Endothelial cell of umbilical vein (primary cell): ENCODE measurements around the gene NBEA. TPM values are rescaled to one million over a fixed set of nuclear protein-coding genes. Genes with fewer than 3 reads are reported as not detected.

ENCODE experiments used
- BruUV-seq: library from RNA; stranded (reverse); fragments of 400-500 nt; replicated peaks from 2 replicates; lab custom pipeline; 2021; lab: Mats Ljungman, UMichigan
- CTCF ChIA-PET: fragments of 300-600, 350-600 bp; sonication (Branson Sonifier 250); formaldehyde crosslinking; loops from one replicate; lab custom pipeline; 2021; ENCODE audit warnings: antibody characterized with exemption, inconsistent platforms; lab: Charles Lee
- POLR2A ChIA-PET: fragments of 300-600, 350-600 bp; sonication (Branson Sonifier 250); formaldehyde crosslinking; loops from one replicate; lab custom pipeline; 2021; ENCODE audit warnings: antibody characterized with exemption, inconsistent platforms; lab: Charles Lee
- DNase-seq: peaks from one replicate; pipeline ENCODE4 v3.0.0-alpha.2; 2011; ENCODE audit warnings: low read depth, low spot score
- FAIRE-seq: peaks from 2 replicates; lab custom pipeline; 2011; peaks lifted over from hg19 to GRCh38; lab: Jason Lieb, UNC
- H2AFZ ChIP-seq: 2 replicates; pipeline ENCODE4 v1.6.0; 2012; ENCODE audit warnings: low read depth, low read length, control low read depth, inconsistent platforms
- H3K27ac ChIP-seq: 2 replicates; pipeline ENCODE4 v1.5.1; 2011; ENCODE audit warnings: low read depth, mild to moderate bottlenecking, control low read depth, low read length, moderate library complexity; ENCODE audit not compliant: insufficient read depth
- H3K27me3 ChIP-seq, 2 experiments: 2 replicates each; pipeline versions ENCODE4 v1.6.0 to v1.6.1; 2011; ENCODE audit warnings: low read length in 2 of 2, mixed read lengths in 1 of 2; ENCODE audit not compliant: control insufficient read depth in 2 of 2, insufficient read depth in 2 of 2
- H3K36me3 ChIP-seq, 2 experiments: 2 replicates in 1 of 2; 3 replicates in 1 of 2; pipeline ENCODE4 v1.5.1; 2011; ENCODE audit warnings: low read length in 2 of 2, mild to moderate bottlenecking in 1 of 2, moderate library complexity in 1 of 2; ENCODE audit not compliant: control insufficient read depth in 2 of 2, insufficient read depth in 2 of 2; ENCODE audit errors: extremely low read depth in 1 of 2
- H3K4me1 ChIP-seq: 3 replicates; pipeline ENCODE4 v1.5.1; 2011; ENCODE audit warnings: mild to moderate bottlenecking, low read length; ENCODE audit not compliant: control insufficient read depth, insufficient read depth; ENCODE audit errors: extremely low read depth
- H3K4me2 ChIP-seq: 2 replicates; pipeline ENCODE4 v1.6.1; 2011; ENCODE audit warnings: low read length, control low read depth, mixed read lengths; ENCODE audit not compliant: insufficient read depth
- H3K4me3 ChIP-seq, 3 experiments: fragments of 200-600 bp in 1 of 3; sonication (generic), shearing (Covaris generic) in 1 of 3; replicated peaks in 1 of 3; 2 replicates each; pipeline ENCODE4 v1.5.1; 2011 to 2016; ENCODE audit warnings: control low read depth in 3 of 3, low read length in 3 of 3, mild to moderate bottlenecking in 2 of 3, inconsistent platforms in 1 of 3, low read depth in 1 of 3, moderate library complexity in 1 of 3; ENCODE audit not compliant: insufficient read depth in 1 of 3
- H3K79me2 ChIP-seq: 2 replicates; pipeline ENCODE4 v1.6.0; 2012; ENCODE audit warnings: low read length, inconsistent platforms; ENCODE audit not compliant: control insufficient read depth, insufficient read depth
- H3K9ac ChIP-seq: replicated peaks from 2 replicates; pipeline ENCODE3; 2011; ENCODE audit warnings: low read length, control low read depth; ENCODE audit not compliant: insufficient read depth; ENCODE audit errors: extremely low read depth
- H3K9me1 ChIP-seq: replicated peaks from 3 replicates; pipeline ENCODE4 v1.6.0; 2011; ENCODE audit warnings: mild to moderate bottlenecking, low read length; ENCODE audit not compliant: control insufficient read depth, insufficient read depth; ENCODE audit errors: extremely low read depth
- H3K9me3 ChIP-seq: replicated peaks from 2 replicates; pipeline ENCODE4 v1.5.1; 2012; ENCODE audit warnings: low read length, inconsistent platforms; ENCODE audit not compliant: control insufficient read depth, insufficient read depth
- H4K20me1 ChIP-seq: replicated peaks from 2 replicates; pipeline ENCODE3; 2011; ENCODE audit warnings: mild to moderate bottlenecking, low read length; ENCODE audit not compliant: control insufficient read depth, insufficient read depth; ENCODE audit errors: extremely low read depth
- EZH2 ChIP-seq: IDR thresholded peaks from 2 replicates; pipeline ENCODE4 v1.6.1; 2012; ENCODE audit warnings: borderline replicate concordance, low read depth, mild to moderate bottlenecking, moderate library complexity, low read length, inconsistent platforms; ENCODE audit not compliant: severe bottlenecking
- FOS ChIP-seq: IDR thresholded peaks from 2 replicates; pipeline ENCODE4 v1.6.1; 2011; ENCODE audit warnings: mild to moderate bottlenecking, low read length, moderate library complexity, borderline replicate concordance; ENCODE audit not compliant: insufficient read depth
- GATA2 ChIP-seq: IDR thresholded peaks from 2 replicates; pipeline ENCODE4 v1.7.0; 2011; ENCODE audit warnings: low read depth, mild to moderate bottlenecking, moderate library complexity, mixed read lengths, low read length; ENCODE audit not compliant: insufficient read length, insufficient read depth
- JUN ChIP-seq: IDR thresholded peaks from 2 replicates; pipeline ENCODE4 v1.6.1; 2011; ENCODE audit warnings: borderline replicate concordance, low read depth; ENCODE audit not compliant: insufficient read length, insufficient read depth
- MAX ChIP-seq: IDR thresholded peaks from 2 replicates; pipeline ENCODE4 v1.6.1; 2011; ENCODE audit not compliant: insufficient read depth, insufficient read length
- MYC ChIP-seq: IDR thresholded peaks from one replicate; pipeline ENCODE4 v1.6.1; 2011; ENCODE audit warnings: mild to moderate bottlenecking, low read depth, low read length
- POLR2A ChIP-seq: IDR thresholded peaks from 2 replicates; pipeline ENCODE4 v1.6.1; 2012; ENCODE audit warnings: low read depth, mild to moderate bottlenecking, control low read depth, low read length
- POLR2AphosphoS5 ChIP-seq: IDR thresholded peaks from 2 replicates; pipeline ENCODE4 v1.6.1; 2012; ENCODE audit warnings: low read depth, mild to moderate bottlenecking, control low read depth, low read length, moderate library complexity; ENCODE audit not compliant: insufficient read depth
- dilution Hi-C: fragments of 300-500 bp; cut with MboI; formaldehyde crosslinking; loops from one replicate; pipeline ENCODE4 v1.15.0; 2019; ENCODE audit warnings: low sequenced_read_pairs; ENCODE audit not compliant: extremely low pct_ligation_motif_present
- intact Hi-C: fragments of 100-400 bp; cut with micrococcal nuclease; formaldehyde crosslinking; loops from one replicate; pipeline ENCODE4 v1.10.0; 2022
- polyA plus RNA-seq, 4 experiments: library from polyadenylated mRNA; depleted of rRNA in 3 of 4; stranded (reverse) in 3 of 4; unstranded in 1 of 4; fragments of >200 nt; gene quantifications; 2 replicates each; pipeline versions ENCODE4 v1.2.1 to v1.2.3, GENCODE V29; 2011 to 2012; ENCODE audit warnings: missing spikeins in 1 of 4
- total RNA-seq: library from RNA; stranded (reverse); gene quantifications from 2 replicates; pipeline ENCODE4 v1.2.3, GENCODE V29; 2021

The NBEA gene
- total and polyA plus RNA-seq, 2 donors (not counting 3 experiments of a cell fraction or from before 2014, with no cell fraction given): 3.0 to 4.8 TPM

DNA sequence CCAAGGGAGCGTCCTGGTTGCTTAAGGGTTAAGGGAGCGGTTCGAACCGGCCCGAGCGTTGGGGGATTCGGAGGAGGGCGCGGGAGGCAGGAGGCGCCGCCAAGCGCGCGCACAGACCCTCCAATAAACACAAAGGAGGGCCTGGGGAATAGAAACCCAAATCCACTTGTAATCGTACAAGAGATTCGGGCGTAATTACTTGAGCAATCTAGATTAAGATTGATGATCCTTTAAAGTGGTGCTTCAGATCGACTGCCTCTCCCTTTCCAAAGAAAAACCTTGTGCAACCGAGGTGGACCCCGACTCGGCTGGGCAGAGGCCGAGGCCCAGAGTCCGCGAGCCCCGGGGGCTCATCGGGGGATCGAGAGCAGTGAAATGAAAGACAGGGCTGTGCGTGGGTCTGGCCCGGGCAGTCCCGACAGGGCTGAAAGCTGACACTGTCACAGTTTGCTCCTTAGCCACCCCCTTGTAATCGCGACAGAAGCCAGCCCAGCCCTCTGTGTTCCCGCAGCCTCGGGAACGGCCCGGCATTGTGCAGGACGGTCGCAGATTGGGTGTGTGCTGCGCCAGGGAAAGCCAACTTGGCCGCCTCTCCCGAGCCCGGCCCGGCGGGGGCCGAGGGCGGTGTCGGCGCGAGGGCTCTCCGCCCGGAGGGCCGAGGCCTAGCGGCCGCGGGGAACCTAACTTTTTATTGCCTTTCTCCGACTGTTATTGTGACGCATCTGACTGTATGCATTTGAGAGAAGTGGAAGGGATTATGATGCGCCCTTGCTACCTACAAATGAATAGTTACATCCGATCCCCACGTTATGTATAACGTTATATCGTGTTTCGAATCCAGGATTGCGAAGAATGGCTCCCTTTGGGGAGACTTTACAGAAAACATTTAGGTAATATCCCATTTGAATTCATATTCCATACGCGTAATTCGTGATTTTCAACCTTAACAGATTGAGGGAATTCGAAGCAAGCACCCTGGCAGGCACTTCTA is 528.9 kb downstream of the NBEA start:
- H3K79me2 ChIP-seq: no peaks in the 10 kb centered on the region
- peak overlapping the region; percentile 39 for H3K9ac ChIP-seq
- peaks cover 4% of the 10 kb centered on the region for H3K4me1 ChIP-seq
- no peaks in the 10 kb centered on the region for H3K9me3 ChIP-seq
- intact Hi-C loops: loop anchor here (2.0 to 10.0 kb wide), 3 partner anchors 250 to 534 kb away; no protein-coding TSS in a partner anchor
- peak overlapping the region; percentile 64 for H3K4me2 ChIP-seq
- CTCF ChIA-PET: no interaction called here
- TF ChIP-seq JUN (no peak), EZH2 (no peak), POLR2A (no peak), GATA2 (no peak), FOS (no peak), POLR2AphosphoS5 (no peak), MYC (no peak), MAX (no peak)
- dilution Hi-C loops: no loop called here
- FAIRE-seq (peak; percentile 55), DNase-seq (peak; percentile 32)
- H3K36me3 ChIP-seq: no peaks in the 10 kb centered on the region
- no peak overlapping the region for H3K27ac ChIP-seq
- H3K27me3 ChIP-seq: no peaks in the 10 kb centered on the region
- peak overlapping the region; percentile 97 for H2AFZ ChIP-seq
- POLR2A ChIA-PET: no interaction called here
- BruUV-seq: no TSS peak
- no peaks in the 10 kb centered on the region for H4K20me1 ChIP-seq
- H3K9me1 ChIP-seq: no peaks in the 10 kb centered on the region
- peak overlapping the region; percentile 40 to 57 (median 52) for H3K4me3 ChIP-seq
